Activated CD4-positive, CD25-positive, alpha-beta regulatory T cell treated with anti-CD3 and anti-CD28 coated beads, Interleukin-2, amount 50 U/mL, for 72 hours (primary cell): Measurements from ENCODE around the gene TEX51.

Experiments used
- DNase-seq: peaks from one replicate; pipeline ENCODE4 v3.0.0; 2021

The TEX51 gene

DNA sequence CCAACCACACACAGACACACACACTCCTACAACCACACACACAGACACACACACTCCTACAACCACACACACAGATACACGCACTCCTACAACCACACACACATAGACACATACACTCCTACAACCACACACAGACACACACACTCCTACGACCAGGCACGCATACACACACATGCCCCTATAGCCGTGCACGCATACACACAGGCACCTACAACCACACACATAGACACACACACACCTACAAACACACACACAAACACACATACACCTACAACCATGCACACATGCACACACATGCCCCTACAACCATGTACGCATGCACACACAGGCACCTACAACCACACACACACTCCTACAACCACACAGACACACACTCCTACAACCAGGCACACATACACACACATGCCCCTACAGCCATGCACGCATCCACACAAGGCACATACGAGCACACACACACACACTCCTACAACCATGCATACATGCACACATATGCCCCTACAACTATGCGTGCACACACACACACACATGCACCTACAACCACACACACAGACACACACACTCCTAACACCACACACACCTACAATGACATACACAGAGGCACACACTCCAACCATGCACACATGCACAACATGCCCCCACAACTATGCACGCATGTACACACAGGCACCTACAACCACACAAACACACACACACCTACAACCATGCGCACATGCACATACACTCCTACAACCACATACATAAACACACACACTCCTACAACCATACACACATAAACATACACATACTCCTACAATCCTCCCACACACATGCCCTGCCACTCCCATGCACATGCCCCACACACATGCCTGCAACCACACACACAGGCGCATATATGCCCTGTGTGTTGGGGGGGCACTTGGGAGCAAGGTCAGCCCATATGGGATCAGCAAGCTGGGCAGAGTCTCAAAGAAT lies 19.1 kb upstream of the TEX51 start:
- no peak for DNase-seq

DNA sequence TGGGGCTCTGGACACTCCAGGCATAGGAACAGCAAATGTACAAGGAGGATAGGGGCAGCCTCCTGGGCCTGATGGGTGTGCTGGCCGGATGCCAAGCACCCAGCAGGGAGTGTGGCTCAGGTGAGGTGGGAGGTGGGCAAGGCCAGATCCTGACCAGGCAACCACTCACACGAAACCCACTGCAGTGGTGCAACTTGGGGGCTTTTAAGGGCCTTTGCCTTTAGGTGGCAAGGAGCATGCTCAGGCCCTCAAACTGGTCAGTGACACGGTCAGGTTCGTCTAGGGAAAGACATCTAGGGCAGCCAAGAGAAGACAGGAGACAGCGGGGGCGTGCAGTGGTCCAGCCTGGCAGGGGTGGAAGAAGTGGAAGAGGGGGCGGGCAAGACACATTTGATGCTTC lies 18.4 kb upstream of the TEX51 start:
- no peak for DNase-seq

DNA sequence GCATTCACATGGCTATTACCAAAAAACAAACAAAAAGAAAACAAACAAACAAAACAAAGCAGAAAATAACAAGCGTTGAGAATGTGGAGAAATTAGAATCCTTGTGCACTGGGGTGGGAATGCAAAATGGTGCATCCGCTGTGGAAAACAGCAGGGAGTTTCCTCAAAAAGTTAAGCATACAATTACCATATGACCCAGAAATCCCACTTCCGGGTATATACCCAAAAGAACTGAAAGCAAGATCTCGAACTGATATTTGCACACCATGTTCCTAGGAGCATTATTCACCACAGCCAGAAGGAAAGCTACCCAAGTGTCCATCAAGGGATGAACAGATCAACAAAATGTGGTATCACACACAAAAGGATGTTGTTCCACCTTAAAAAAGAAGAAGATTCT lies 17.9 kb upstream of the TEX51 start:
- DNase-seq: no peak

DNA sequence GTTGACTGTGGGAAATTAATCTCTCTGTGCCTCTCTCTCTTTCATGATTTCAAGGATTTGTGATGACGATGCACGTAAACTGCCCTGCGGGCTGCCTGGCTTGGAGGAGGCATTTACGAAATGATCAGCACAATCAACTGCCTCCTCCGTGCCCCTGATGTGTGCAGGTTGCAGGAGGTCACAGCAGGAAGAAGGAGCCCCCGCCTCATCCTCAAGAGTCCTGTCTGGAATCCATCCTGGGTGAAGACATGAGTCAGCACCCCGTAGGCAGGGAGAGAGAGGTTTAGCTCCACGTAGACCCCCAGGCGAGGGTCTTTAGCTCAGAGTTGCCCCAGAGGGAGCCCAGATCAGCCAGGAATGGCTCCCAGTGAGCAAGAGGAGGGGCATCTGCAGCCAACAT lies 17.1 kb upstream of the TEX51 start:
- DNase-seq: no peak

GRCh38 chr2:126882181-126882580 lies 16.5 kb upstream of the TEX51 start:
- no peak for DNase-seq

GRCh38 chr2:126882736-126883665 lies 15.7 kb upstream of the TEX51 start:
- DNase-seq: no peak

DNA sequence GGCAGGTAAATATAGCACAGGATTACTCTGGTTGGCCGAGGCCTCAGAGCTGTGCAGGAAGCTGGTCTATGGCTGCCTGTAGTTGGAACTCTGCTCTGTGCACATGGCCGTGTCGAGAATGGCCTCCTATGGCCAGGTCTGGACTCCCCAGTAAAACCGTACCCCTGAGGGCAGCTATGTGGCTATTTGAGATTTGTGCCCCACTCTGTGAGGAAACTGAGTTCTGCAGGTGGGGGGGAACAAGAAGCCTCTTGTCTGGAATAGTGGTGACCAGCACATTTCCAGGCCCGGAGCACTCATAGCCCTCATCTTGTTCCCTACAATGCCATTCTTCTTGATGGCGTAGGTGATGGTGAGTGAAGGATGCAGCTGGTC lies 15.0 kb upstream of the TEX51 start:
- no peak for DNase-seq

GRCh38 chr2:126884861-126885750 lies 13.6 kb upstream of the TEX51 start:
- no peak for DNase-seq

GRCh38 chr2:126885751-126886210 lies 12.9 kb upstream of the TEX51 start:
- no peak for DNase-seq

- peak; percentile 49 for DNase-seq
These were observed 12.3 kb upstream of the TEX51 start for GRCh38 chr2:126886211-126886915.

DNA sequence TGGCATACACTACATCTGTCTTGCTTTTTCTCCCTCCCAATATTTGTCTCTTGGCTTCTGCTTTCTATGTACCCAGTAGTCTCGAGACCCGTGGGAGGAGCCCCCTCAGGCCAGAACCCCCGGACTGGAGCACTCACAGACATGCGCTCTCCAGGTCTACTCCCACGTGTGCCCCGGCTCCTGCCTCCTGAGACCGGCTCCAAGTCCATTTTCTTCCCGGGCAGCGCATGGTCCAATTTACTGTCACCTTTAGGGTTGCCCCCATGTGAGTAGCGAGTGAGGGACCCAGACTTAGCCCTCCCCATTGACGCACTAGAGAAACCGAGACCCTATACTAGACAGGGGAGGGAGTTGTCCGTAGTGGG lies 11.8 kb upstream of the TEX51 start:
- DNase-seq: no peak

DNA sequence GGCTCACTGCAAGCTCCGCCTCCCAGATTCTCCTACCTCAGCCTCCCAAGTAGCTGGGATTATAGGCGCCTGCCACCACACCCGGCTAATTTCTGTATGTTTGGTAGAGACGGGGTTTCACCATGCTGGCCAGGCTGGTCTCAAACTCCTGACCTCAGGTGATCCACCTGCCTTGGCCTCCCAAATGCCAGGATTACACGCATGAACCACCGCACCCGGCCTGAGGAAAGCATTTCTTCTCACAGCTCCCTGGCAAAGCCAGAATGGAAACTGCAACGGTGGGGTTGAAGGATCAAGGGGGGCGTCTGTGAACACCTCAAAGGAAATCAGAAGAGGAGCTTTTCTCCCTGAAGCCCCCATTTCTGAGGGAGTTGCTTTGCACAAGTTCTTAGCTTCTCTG lies 11.2 kb upstream of the TEX51 start:
- no peak for DNase-seq

DNA sequence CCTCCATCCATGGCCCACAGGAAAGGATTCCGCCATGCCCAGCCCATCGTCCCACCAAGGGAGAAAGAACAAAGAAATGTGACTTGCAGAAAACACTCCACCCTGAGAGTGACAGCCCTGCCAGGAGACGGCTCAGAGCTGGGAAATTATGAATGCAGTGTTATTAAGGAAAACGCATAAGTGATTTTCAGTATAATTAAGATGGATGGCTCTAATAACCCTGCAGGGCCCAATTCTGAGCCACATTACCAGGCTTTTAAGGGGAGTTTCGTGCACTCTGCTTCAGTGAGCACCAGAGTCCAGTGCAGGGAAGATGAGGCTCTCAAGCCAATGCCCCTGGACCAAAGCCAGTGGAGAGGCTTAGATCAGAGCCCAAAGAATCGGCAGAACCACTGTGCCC lies 10.6 kb upstream of the TEX51 start:
- DNase-seq: no peak

DNA sequence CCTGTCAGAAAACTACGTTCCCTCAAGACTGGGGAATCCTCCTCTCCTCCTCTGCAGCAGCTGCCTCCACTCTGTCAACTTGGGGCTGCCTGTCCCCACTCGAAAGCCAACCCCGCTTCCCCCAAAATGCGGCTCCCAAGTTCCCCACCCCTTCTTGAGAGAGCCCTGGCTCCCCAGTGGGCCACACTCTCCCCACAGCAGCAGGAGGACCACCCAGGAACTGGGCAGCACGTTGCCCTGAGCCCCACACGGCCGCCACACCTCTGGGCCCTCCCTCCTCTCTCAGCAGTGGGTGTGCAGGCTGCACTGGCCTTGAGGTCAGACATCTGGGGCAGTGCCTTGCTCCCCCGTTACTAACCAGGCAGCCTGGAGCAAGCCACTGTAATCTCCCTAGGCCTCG lies 9.6 kb upstream of the TEX51 start:
- no peak for DNase-seq

DNA sequence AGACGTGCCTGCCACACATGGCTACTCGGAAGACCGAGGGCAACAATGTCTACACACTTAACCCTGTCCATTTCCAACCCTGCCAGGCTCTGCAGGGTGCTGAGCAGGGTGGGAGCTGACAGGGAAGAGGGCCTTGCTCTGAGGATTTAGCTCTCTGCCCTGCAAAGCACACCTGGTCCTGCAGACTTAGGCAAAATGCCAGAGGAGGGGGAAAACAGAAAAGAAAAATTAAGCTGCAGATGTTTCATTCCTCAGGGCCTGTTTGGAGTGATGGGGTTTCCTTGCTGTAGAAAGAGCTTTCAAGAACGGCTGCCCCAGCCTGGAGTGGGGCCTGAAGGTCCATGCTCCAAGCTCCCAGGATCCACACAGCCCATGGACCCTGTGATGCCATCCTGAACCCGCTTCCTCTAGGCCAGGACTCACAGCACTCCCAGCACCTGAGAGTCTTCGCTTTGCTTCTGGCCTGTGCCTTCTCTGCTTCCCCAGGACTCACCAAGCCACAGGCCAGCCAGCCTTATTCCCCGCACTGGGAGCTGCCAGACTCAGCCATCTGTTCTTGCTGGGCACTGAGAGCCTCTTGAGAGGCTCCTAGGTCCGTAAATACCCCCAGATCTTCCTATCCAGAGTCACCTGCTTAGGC lies 9.1 kb upstream of the TEX51 start:
- DNase-seq: no peak

DNA sequence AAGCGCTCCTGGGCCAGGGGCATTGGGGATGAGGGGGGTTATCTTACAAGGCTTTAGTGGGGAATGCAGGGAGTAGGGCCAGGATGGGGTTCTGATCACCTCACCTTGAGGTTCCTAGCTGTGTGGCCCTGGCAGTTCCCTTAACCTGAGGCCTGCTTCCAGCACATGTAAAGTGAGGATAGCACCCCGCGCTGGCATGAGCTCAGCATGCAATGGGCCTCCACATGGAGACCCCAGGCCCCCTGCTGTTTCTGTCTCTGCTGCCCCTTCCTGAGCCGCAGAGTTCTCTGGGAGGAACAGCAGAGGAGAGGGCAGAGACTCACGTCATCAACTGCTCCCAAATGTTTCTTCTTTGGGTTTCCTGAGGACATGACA lies 8.6 kb upstream of the TEX51 start:
- no peak for DNase-seq

GRCh38 chr2:126890551-126891450 lies 7.9 kb upstream of the TEX51 start:
- DNase-seq: no peak

GRCh38 chr2:126891681-126892500 lies 6.8 kb upstream of the TEX51 start:
- no peak for DNase-seq

- no peak for DNase-seq
These were observed 5.5 kb upstream of the TEX51 start for GRCh38 chr2:126893153-126893552.

DNA sequence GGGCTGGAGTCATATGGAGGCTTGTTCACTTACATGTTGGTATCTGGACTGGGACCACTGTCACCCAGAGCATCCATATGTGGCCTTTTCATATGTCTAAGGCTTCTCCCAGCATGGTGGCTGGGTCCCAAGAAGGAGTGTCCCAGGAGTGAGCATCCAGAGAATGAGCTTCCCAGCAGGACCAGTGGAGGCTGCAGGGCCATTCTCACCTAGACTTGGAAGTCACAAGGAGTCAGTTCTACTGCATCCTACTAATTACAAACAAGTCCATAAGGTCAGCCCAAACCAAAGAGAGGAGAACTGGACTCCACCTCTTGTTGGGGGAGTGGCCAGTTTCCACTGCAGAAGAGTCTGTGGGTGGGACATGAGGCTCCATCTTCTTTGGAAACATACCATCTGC lies 5.1 kb upstream of the TEX51 start:
- no peak for DNase-seq
